ENCODE data around the gene ACVRL1. TPM values are rescaled to one million over a fixed set of nuclear protein-coding genes. Genes with fewer than 3 reads are reported as not detected.

ACVRL1 gene
- total and polyA plus RNA-seq, 10 of the 15 experiments (the other 5 are each of a cell fraction or from before 2014, with no cell fraction given): not detected

DNA sequence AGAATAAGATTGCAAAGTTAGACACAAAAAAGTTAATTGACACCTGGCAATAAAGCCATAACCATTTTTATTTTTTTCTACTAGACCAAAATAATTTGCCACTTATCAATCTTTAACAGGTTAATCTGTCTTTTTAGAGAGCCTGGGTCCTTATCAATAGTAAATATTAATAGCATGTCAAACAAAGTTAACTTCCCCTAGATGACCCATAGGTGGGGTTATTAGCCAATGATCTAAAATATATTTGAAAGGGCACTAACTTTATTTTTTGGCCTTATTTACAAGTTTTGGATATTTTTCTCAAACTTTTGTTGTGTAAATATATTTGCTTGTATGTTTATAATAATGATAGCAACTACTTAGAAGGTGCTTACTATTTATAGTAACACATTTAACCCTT is 15.5 kb upstream of the ACVRL1 start:
- no peak overlapping the region for H2AFZ ChIP-seq (ENCODE audit: control insufficient read depth, low read depth, low read length)
- no peaks in the 10 kb centered on the region for H4K20me1 ChIP-seq (ENCODE audit: control insufficient read depth, insufficient read depth)
- ChIA-PET POLR2A (no interaction called here), SMC1A (ENCODE audit: uncharacterized antibody, unreplicated experiment) (interaction anchor here (0.7 kb wide), 1 partner anchor 85 kb away, joined by 3 read pairs; no protein-coding TSS in a partner anchor), RAD21 (ENCODE audit: unreplicated experiment) (no interaction called here), CTCF (interaction anchor here (0.9 to 1.5 kb wide), 3 partner anchors 89 to 128 kb away, joined by 4 to 5 read pairs (median 4); no protein-coding TSS in a partner anchor)
- BruUV-seq (replicated peaks): no TSS peak
- no peak overlapping the region for H3K27ac ChIP-seq (ENCODE audit: control insufficient read depth, insufficient read depth)
- no peak overlapping the region for H3K4me3 ChIP-seq
- H3K9me3 ChIP-seq (replicated peaks; ENCODE audit: control insufficient read depth, insufficient read depth, low read length): no peaks in the 10 kb centered on the region
- H3K27me3 ChIP-seq (replicated peaks in 1 of 2; ENCODE audit: control insufficient read depth in 2 of 2, insufficient read depth in 2 of 2, low read length in 1 of 2): 0 out of 4 replicates have a peak, but pooled peaks cover 0 to under 1% of the 10 kb centered on the region in 2 experiments
- in situ Hi-C loops (cut with MboI): no loop called here
- no peak overlapping the region for H3K9ac ChIP-seq (ENCODE audit: control insufficient read depth, insufficient read depth, low read length)
- DNase-seq (ENCODE audit: low read depth, low spot score) (no peak), FAIRE-seq (peak; percentile 47), ATAC-seq (peak; percentile 46; the same call in 1 of the 3 replicates)
- no peaks in the 10 kb centered on the region for H3K79me2 ChIP-seq (ENCODE audit: control insufficient read depth, insufficient read depth, low read length)
- H3K4me1 ChIP-seq (ENCODE audit: control insufficient read depth, insufficient read depth, low read length): no peaks in the 10 kb centered on the region
- H3K36me3 ChIP-seq (ENCODE audit: control insufficient read depth in 2 of 2, insufficient read depth in 2 of 2, low read length in 1 of 2): no peaks in the 10 kb centered on the region
- TF ChIP-seq GATAD2B (conservative IDR thresholded peaks at IDR 0.05; ENCODE audit: low read depth): no peak
- TF ChIP-seq RAD21 (IDR thresholded peaks at IDR 0.05; ENCODE audit: insufficient read depth, low read depth, low read length): peak; percentile 36; the same call in 1 of the 2 replicates
- TF ChIP-seq TCF7 (IDR thresholded peaks at IDR 0.05; ENCODE audit: borderline replicate concordance): no peak
- TF ChIP-seq, protein P1, sequence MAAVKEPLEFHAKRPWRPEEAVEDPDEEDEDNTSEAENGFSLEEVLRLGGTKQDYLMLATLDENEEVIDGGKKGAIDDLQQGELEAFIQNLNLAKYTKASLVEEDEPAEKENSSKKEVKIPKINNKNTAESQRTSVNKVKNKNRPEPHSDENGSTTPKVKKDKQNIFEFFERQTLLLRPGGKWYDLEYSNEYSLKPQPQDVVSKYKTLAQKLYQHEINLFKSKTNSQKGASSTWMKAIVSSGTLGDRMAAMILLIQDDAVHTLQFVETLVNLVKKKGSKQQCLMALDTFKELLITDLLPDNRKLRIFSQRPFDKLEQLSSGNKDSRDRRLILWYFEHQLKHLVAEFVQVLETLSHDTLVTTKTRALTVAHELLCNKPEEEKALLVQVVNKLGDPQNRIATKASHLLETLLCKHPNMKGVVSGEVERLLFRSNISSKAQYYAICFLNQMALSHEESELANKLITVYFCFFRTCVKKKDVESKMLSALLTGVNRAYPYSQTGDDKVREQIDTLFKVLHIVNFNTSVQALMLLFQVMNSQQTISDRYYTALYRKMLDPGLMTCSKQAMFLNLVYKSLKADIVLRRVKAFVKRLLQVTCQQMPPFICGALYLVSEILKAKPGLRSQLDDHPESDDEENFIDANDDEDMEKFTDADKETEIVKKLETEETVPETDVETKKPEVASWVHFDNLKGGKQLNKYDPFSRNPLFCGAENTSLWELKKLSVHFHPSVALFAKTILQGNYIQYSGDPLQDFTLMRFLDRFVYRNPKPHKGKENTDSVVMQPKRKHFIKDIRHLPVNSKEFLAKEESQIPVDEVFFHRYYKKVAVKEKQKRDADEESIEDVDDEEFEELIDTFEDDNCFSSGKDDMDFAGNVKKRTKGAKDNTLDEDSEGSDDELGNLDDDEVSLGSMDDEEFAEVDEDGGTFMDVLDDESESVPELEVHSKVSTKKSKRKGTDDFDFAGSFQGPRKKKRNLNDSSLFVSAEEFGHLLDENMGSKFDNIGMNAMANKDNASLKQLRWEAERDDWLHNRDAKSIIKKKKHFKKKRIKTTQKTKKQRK (IDR thresholded peaks at IDR 0.05; ENCODE audit: low read depth, low read length): no peak
- TF ChIP-seq SIN3A (IDR thresholded peaks at IDR 0.05; ENCODE audit: low read depth, low read length): no peak
- TF ChIP-seq, protein P2, sequence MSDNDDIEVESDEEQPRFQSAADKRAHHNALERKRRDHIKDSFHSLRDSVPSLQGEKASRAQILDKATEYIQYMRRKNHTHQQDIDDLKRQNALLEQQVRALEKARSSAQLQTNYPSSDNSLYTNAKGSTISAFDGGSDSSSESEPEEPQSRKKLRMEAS (IDR thresholded peaks at IDR 0.05; ENCODE audit: low read depth, low read length): no peak
- TF ChIP-seq MYB (IDR thresholded peaks at IDR 0.05; ENCODE audit: borderline replicate concordance, low read depth, low read length): no peak
- TF ChIP-seq, protein P3, sequence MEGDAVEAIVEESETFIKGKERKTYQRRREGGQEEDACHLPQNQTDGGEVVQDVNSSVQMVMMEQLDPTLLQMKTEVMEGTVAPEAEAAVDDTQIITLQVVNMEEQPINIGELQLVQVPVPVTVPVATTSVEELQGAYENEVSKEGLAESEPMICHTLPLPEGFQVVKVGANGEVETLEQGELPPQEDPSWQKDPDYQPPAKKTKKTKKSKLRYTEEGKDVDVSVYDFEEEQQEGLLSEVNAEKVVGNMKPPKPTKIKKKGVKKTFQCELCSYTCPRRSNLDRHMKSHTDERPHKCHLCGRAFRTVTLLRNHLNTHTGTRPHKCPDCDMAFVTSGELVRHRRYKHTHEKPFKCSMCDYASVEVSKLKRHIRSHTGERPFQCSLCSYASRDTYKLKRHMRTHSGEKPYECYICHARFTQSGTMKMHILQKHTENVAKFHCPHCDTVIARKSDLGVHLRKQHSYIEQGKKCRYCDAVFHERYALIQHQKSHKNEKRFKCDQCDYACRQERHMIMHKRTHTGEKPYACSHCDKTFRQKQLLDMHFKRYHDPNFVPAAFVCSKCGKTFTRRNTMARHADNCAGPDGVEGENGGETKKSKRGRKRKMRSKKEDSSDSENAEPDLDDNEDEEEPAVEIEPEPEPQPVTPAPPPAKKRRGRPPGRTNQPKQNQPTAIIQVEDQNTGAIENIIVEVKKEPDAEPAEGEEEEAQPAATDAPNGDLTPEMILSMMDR (IDR thresholded peaks at IDR 0.05 in 2 of 3, conservative IDR thresholded peaks at IDR 0.05 in 1 of 3; ENCODE audit: control insufficient read depth in 2 of 3, extremely low read depth in 1 of 3, insufficient read depth in 1 of 3, low read depth in 3 of 3, low read length in 3 of 3): peak in 2 of 3 experiments; percentile 13 to 40; a peak in 2 of 6 replicates
- peak; percentile 17; the same call in 1 of the 2 replicates for TF ChIP-seq SMC3 (IDR thresholded peaks at IDR 0.05; ENCODE audit: borderline replicate concordance, low read length)
- no peak for TF ChIP-seq HDAC2 (IDR thresholded peaks at IDR 0.05)
- no peak for TF ChIP-seq ZBED1 (IDR thresholded peaks at IDR 0.05; ENCODE audit: borderline replicate concordance)
- TF ChIP-seq, protein P4, sequence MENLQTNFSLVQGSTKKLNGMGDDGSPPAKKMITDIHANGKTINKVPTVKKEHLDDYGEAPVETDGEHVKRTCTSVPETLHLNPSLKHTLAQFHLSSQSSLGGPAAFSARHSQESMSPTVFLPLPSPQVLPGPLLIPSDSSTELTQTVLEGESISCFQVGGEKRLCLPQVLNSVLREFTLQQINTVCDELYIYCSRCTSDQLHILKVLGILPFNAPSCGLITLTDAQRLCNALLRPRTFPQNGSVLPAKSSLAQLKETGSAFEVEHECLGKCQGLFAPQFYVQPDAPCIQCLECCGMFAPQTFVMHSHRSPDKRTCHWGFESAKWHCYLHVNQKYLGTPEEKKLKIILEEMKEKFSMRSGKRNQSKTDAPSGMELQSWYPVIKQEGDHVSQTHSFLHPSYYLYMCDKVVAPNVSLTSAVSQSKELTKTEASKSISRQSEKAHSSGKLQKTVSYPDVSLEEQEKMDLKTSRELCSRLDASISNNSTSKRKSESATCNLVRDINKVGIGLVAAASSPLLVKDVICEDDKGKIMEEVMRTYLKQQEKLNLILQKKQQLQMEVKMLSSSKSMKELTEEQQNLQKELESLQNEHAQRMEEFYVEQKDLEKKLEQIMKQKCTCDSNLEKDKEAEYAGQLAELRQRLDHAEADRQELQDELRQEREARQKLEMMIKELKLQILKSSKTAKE (IDR thresholded peaks at IDR 0.05; ENCODE audit: low read depth, poor library complexity, severe bottlenecking): no peak
- TF ChIP-seq, protein P5, sequence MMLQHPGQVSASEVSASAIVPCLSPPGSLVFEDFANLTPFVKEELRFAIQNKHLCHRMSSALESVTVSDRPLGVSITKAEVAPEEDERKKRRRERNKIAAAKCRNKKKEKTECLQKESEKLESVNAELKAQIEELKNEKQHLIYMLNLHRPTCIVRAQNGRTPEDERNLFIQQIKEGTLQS (IDR thresholded peaks at IDR 0.05; ENCODE audit: borderline replicate concordance, extremely low read depth, low read depth, low read length): no peak
- TF ChIP-seq BACH1 (IDR thresholded peaks at IDR 0.05; ENCODE audit: borderline replicate concordance): no peak
- intact Hi-C loops (cut with micrococcal nuclease; ENCODE audit: unreplicated experiment): loop anchor here (2.0 to 5.0 kb wide), 2 partner anchors 89 to 130 kb away; no protein-coding TSS in a partner anchor
- H3K4me2 ChIP-seq (ENCODE audit: control insufficient read depth, insufficient read depth): no peak overlapping the region

Measured in GM12878 (cell line).